ENCODE measurements around the gene COL28A1. TPM values are rescaled to one million over a fixed set of nuclear protein-coding genes. Genes with fewer than 3 reads are reported as not detected.

COL28A1 gene
- total RNA-seq, 1 donor from 2014 or later = 2.0 TPM

- intact Hi-C loops (cut with DNase I) = no loop called here
- H3K4me1 ChIP-seq = no peaks in the 10 kb centered on the region
- no peak overlapping the region for H3K27ac ChIP-seq
- no peaks in the 10 kb centered on the region for H3K27me3 ChIP-seq (ENCODE audit: low read depth)
- ATAC-seq = no peak
- no peak for DNase-seq
- TF ChIP-seq CTCF (IDR thresholded peaks at IDR 0.05) = no peak
- H3K9me3 ChIP-seq = no peaks in the 10 kb centered on the region
- no peaks in the 10 kb centered on the region for H3K36me3 ChIP-seq
- H3K4me3 ChIP-seq = no peak overlapping the region
These were observed 223.3 kb downstream of the COL28A1 start for GRCh38 chr7:7312323-7312722.

GRCh38 chr7:7311001-7311400 lies 224.7 kb downstream of the COL28A1 start:
- intact Hi-C loops (cut with DNase I) = no loop called here
- no peaks in the 10 kb centered on the region for H3K27me3 ChIP-seq (ENCODE audit: low read depth)
- ATAC-seq = no peak

GRCh38 chr7:7309203-7309602 lies 226.5 kb downstream of the COL28A1 start:
- Histone ChIP-seq H3K36me3 (no peaks in the 10 kb centered on the region), H3K4me3 (no peak overlapping the region), H3K27ac (no peak overlapping the region), H3K4me1 (no peaks in the 10 kb centered on the region), H3K9me3 (no peaks in the 10 kb centered on the region), H3K27me3 (ENCODE audit: low read depth) (no peaks in the 10 kb centered on the region)
- intact Hi-C loops (cut with DNase I) = no loop called here
- ATAC-seq = no peak
- DNase-seq = no peak
- no peak for TF ChIP-seq CTCF (IDR thresholded peaks at IDR 0.05)

More at GRCh38 chr7:7311001-7311400, 224.7 kb downstream of the COL28A1 start:
- TF ChIP-seq CTCF (IDR thresholded peaks at IDR 0.05) = no peak
- no peak overlapping the region for H3K4me3 ChIP-seq
- DNase-seq = no peak
- H3K4me1 ChIP-seq = no peaks in the 10 kb centered on the region
- H3K27ac ChIP-seq = no peak overlapping the region
- no peaks in the 10 kb centered on the region for H3K36me3 ChIP-seq
- no peaks in the 10 kb centered on the region for H3K9me3 ChIP-seq

Other genes with a start within 250 kb of the COL28A1 start
- gene MIOS, start 31.0 kb upstream of the COL28A1 start, total RNA-seq = 28.8 TPM
- gene UMAD1, start 104.9 kb upstream of the COL28A1 start, total RNA-seq = 21.6 TPM
- 27.4 TPM for gene RPA3, start 182.7 kb upstream of the COL28A1 start, total RNA-seq

Measured in lower lobe of right lung (tissue), 2 donors.